ENCODE data around the gene DDX11. TPM values are rescaled to one million over a fixed set of nuclear protein-coding genes. Genes with fewer than 3 reads are reported as not detected.
"Not testable (repeated sequence)": the region's sequence is repeated elsewhere in the genome, so short reads cannot be mapped to it uniquely, and the experiment has no call there.

DDX11 gene
- total RNA-seq, 1 experiment from 2014 or later, result 58.6 TPM

DNA sequence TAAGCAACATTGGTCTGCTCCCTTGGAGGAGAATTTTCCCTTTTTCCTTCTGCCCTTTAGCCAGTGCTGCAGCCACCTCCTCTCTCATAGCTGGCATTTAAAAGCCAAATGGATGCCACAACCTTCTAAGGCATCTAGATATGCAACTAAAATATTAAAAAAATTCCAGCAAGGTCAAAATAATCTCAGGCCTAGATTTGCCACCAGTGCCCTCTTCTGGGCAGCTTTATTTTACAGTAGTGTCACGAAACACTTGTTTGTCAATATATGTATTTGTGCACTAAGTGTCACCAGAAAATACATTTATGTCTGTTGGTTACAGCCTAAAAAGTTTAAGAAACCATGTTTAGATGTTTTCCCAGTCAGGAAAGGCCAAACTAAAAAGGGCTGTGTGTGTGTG, 19.7 kb upstream of the DDX11 start:
- DNase-seq (ENCODE audit: low spot score); in situ Hi-C loops (cut with HindIII; ENCODE audit: low sequenced_read_pairs): not testable (repeated sequence)

DNA sequence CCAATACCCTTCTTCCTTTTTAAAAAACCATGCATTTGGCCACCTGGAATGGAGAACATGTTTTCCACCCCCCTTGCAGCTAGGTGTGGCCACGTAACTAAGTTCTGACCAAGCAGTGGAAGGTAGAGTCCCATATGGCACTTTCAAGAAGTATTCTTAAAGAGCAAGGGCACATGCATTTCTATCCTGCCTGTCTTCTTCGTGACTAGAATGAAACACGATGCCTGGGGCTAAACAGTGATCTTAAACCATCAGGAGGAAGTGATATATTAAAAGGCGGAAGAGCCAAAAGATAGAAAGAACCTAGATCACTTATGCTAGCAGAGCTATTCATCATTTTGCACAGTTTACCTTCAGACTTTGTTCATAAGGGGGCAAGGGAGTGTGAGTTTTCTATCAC, 16.0 kb upstream of the DDX11 start:
- no peak for DNase-seq (ENCODE audit: low spot score)
- in situ Hi-C loops (cut with HindIII; ENCODE audit: low sequenced_read_pairs), result no loop called here

DNA sequence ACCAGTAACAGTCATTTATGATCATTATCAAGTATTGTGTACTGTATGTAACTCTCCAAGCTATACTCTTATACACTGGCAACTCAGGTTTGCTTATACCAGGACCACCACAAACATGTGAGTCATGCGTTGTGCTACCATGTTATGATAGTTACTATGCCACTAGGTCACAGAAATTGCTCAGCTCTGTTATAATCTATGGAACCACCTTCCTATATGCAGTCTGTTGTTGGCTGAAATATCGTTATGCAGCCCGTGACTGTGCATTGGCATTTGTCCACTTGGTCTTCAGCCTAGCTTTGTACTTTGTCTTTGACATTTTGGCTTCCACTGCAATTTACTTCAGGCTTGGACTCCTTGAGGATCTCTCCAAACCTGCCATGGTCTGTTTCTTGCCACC, 7.5 kb upstream of the DDX11 start:
- in situ Hi-C loops (cut with HindIII; ENCODE audit: low sequenced_read_pairs); DNase-seq (ENCODE audit: low spot score): not testable (repeated sequence)

DNA sequence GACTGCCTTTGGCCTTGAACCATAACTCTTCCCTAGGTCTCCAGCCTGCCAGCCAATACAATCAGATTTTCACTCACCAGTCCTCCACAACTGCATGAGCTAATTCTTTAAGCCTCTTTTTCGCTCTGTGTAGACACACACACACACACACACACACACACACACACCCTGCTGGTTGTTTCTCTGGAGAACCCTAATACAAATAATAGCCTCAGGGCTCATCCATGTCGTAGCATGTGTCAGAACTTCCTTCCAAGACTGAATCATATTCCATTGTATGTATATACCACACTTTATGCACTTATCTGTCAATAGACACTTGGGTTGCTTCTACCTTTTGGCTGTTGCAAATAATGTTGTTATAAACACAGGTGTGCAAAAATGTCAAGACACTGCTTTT, 6.0 kb upstream of the DDX11 start:
- in situ Hi-C loops (cut with HindIII; ENCODE audit: low sequenced_read_pairs); DNase-seq (ENCODE audit: low spot score): not testable (repeated sequence)

DNA sequence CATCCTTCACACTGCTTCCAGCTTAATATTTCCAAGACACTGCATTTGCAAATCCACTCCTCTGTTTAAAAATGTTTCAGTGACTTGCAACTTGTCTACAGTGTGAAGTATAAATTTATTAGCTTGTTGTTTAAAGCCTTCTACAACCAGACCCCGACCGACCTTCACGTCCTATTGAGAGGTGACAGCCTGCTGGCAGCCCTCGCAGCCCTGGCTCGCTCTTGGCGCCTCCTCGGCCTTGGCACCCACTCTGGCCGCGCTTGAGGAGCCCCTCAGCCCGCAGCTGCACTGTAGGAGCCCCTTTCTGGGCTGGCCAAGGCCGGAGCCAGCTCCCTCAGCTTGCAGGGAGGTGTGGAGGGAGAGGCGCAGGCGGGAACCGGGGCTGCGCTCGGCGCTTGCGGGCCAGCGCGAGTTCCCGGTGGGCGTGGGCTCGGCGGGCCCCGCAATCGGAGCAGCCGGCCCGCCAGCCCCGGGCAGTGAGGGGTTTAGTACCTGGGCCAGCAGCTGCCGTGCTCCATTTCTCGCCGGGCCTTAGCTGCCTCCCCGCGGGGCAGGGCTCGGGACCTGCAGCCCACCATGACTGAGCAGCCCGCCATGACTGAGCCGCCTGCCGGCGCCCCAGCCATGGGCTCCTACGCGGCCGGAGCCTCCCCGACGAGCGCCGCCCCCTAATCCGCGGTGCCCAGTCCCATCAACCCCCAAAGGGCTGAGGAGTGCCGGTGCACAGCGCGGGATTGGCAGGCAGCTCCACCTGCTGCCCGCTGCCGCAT, 2.5 kb upstream of the DDX11 start:
- in situ Hi-C loops (cut with HindIII; ENCODE audit: low sequenced_read_pairs); DNase-seq (ENCODE audit: low spot score): not testable (repeated sequence)

DNA sequence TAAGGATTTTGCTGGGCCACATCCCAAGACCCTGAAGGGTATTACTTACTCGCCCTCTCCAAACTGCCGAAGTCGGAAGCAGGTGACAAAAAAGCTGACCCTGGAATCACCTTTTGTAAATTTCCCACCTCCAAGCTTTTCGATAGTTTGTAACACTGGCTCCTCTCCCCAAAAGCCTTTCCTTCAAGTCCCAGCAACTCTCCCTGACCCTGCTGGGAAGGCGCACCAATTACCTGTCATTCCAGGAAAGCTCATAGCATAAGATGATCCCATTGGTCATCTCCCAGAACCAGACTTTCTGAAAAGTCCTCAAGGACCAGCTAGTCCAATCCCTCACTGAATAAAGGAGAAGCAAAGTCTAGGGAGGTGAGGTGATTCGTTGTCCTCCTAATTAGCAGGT, 698 bp upstream of the DDX11 start:
- in situ Hi-C loops (cut with HindIII; ENCODE audit: low sequenced_read_pairs), result not testable (repeated sequence)
- DNase-seq (ENCODE audit: low spot score), result peak; percentile 18

DNA sequence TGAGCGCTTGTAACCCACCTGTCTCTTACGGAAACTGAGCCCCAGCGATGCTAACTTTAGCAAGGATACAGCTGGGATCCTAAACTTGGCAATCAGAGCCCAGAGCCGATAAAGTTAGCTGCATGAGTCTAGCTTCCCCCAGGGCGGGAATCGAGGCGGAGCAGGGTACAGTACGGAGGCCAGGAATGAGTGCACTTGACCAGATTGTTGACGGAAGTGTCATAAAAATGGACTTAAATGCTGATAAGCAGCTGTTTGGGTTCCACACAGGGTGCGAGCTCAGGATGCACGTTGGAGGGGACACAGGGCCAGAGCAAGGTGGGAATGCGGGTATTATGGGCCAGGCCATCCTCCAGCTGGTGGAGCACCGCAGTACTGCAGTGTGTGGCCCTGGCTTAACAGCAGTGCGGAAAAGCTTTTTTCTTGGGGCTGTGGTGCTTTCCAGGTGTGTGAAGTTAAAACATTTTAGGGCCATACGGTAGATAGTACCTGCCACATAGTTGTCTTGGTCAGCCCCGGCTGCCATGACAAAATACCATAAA, 744 bp downstream of the DDX11 start:
- DNase-seq (ENCODE audit: low spot score); in situ Hi-C loops (cut with HindIII; ENCODE audit: low sequenced_read_pairs): not testable (repeated sequence)

DNA sequence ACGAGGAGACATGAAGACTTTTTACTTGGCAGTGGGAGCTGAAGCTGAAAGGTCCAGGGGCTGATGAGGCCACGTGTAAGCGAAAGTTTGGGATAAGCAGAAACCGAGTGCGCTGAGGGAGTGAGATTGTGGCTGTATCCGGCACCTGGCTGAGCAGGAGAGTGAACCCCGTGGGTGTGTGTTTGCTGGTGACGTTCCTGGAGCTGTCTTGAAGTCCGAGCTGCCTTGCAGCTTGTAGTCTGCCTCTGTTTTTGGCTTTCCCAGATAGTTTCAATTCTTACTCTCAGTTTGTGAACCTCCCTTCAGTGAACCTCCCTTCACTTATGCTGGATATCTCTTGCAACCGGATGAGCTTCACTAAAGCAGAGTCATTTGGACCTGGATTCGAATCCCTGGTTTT, 2.5 kb downstream of the DDX11 start:
- in situ Hi-C loops (cut with HindIII; ENCODE audit: low sequenced_read_pairs); DNase-seq (ENCODE audit: low spot score): not testable (repeated sequence)

DNA sequence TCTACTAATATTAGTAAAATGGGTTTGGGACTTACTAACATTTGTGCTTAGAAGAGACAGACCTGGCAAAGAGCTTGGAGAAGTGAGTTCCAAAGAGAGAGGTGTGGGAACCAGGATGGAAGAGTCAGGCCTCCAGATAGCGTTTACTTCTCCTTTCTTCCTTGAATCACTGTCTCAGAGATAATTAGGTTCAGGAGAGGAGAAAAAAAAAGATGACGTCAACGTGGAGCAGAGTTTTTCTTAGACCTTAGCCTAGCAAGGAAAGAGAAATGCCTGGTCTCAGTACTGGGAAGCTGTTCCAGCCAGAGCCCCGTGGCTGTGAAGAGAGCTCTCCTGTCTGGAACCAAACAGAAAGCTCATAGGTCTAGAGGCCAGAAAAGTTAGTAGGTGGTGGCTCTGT, 3.4 kb downstream of the DDX11 start:
- DNase-seq (ENCODE audit: low spot score); in situ Hi-C loops (cut with HindIII; ENCODE audit: low sequenced_read_pairs): not testable (repeated sequence)

DNA sequence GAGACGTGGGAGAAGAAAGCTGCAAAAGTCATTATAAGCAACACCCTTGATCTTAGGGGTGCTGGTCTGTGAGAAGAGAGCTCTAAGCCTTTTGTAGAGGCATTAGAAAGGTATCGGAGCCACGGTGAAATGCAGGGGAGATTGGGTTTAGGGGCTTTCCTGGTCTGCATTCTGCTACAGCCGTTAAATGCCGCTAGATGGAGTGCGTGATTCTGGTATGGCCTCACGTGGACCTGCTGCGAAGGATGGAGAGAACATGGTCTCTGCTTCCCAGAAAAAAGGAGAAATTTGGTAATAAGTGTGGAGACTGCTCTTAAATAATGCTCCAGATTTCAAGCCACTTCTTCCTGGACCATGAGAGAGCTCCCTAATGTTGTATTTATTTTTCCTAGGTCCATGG, 4.3 kb downstream of the DDX11 start:
- DNase-seq (ENCODE audit: low spot score); in situ Hi-C loops (cut with HindIII; ENCODE audit: low sequenced_read_pairs): not testable (repeated sequence)

DNA sequence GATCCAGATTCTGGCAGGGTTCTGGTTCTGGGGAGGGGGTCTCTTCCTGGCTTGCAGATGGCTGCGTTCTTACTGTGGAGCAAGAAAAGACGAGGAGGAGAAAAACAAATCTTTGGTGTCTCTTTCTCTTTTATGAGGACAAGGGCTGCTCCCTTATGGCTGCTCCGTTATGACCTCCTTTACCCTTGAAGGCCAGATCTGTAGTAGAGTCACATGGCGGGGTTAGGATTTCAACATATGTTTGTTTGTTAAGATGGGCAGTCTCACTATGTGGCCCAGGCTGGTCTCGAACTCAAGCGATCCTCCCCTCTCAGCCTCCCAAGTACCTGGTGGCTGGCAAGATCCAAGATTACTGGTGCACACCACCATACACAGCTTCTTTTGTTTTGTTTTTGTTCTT, 5.8 kb downstream of the DDX11 start:
- DNase-seq (ENCODE audit: low spot score); in situ Hi-C loops (cut with HindIII; ENCODE audit: low sequenced_read_pairs): not testable (repeated sequence)

DNA sequence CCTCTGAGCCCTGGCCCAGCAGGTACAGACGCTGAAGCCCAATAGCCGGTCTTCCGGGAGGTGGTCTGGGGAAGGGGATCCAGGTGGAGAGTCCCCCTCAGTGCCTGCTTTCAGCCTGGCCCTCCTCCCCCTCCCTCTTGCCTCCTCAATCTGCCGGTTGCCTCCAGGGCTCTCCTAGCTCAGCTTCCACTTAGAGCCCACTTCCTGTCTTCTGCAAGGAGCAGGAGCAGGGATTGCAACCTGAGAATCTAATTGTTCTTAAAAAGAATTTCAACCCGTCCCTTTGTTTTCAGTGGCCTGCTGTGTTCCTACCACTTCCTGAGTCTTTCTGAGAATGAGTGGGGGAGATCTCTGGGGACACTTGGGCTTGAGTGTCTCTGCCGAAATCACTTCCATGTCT, 6.6 kb downstream of the DDX11 start:
- in situ Hi-C loops (cut with HindIII; ENCODE audit: low sequenced_read_pairs); DNase-seq (ENCODE audit: low spot score): not testable (repeated sequence)

DNA sequence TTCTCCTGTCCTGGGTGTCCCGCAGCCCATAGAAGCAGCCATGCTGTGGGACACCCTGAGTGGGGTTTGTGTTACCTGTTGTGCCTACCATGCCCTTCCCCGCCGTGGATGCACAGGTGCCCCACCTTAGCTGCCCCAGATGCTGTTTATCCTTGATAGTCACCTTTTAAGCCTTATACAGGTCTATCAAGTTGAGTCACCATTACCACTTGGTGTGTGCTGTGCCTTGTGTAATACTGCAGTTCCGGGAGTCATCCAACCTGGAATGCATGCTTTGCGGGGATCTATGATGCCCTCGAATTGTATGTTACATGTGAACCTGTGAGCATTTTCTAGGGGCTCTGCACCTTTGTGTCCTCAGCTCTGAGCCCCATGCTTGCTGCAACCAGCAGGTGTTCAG, 7.6 kb downstream of the DDX11 start:
- DNase-seq (ENCODE audit: low spot score); in situ Hi-C loops (cut with HindIII; ENCODE audit: low sequenced_read_pairs): not testable (repeated sequence)

DNA sequence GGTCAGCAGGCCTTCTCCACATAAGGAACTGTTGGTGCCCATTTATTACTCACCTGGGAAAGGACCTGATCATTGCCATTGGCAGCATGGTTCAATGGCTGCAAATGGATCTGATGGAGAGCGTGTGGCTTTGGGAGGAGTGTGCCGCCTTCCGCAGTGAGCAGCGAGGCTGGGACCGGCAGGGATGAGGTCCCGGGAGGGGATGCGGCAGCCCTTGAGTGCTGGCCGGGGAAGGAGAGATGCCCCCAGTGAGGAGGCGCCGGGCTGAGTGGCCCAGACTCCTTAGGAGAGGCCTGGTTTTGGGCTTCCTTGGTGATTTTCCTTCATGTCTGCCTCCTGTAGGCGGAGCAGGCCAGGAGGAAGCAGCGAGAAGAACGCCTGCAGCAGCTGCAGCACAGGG, 10.6 kb downstream of the DDX11 start:
- in situ Hi-C loops (cut with HindIII; ENCODE audit: low sequenced_read_pairs); DNase-seq (ENCODE audit: low spot score): not testable (repeated sequence)

DNA sequence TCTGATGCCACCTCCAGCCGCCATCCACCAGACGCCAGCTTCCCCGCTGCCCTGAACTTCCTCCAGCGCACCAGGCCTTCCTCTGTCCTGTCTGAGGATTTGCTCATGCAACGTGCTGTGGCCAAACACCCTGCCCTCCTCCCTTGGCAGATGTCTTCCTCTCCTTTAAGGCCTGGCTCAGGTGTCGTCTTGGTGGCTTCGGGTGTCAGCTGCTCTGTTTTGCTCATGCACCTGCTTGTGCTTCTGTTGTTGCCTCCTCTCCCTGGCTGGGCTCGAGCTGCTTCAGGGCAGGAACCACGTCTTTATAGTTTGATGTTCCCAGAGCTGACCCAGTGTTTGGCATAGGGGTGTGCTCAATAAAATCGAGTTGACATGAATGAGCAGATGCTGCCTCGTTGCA, 12.4 kb downstream of the DDX11 start:
- in situ Hi-C loops (cut with HindIII; ENCODE audit: low sequenced_read_pairs); DNase-seq (ENCODE audit: low spot score): not testable (repeated sequence)

DNA sequence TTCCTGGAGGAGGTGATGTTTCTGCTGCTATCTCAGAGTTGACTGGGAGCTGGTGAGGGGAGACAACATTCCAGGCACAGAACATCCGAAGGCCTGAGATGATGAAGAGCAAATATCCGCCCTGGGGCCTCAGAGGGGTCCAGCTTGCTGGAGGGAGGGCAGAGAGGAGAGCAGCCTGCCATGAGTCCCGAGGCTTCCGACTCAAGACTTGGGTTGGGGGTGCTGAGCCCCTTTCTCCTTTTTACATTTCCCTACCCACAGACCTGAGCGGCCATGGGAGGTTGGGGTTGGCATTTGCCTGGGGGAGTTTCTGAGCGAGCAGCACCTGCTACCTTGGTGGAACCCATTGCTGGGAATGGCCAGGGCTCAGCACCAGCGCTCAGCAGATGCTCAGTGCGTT, 13.8 kb downstream of the DDX11 start:
- in situ Hi-C loops (cut with HindIII; ENCODE audit: low sequenced_read_pairs), result not testable (repeated sequence)

DNA sequence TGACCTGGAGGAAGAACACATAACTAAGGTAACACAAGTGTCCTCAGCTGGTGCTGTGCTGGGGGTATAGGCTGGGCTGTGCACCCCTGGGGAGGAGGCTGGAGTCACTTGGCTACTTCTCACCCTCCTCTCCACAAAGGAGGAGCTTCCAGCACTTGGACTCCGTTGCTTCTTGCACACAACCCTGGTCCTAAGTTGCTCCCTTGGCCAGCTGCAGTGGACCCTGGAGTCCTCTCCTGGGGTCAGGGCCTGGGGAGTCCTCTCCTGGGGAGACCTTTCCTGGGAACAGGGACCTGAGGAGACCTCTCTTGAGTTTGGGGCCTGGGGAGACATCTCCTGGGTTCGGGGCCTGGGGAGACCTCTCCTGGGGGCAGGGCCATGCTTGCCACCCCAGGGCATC, 14.3 kb downstream of the DDX11 start:
- DNase-seq (ENCODE audit: low spot score); in situ Hi-C loops (cut with HindIII; ENCODE audit: low sequenced_read_pairs): not testable (repeated sequence)

More for the DNA sequence above, 13.8 kb downstream of the DDX11 start:
- DNase-seq (ENCODE audit: low spot score), result not testable (repeated sequence)

DNA sequence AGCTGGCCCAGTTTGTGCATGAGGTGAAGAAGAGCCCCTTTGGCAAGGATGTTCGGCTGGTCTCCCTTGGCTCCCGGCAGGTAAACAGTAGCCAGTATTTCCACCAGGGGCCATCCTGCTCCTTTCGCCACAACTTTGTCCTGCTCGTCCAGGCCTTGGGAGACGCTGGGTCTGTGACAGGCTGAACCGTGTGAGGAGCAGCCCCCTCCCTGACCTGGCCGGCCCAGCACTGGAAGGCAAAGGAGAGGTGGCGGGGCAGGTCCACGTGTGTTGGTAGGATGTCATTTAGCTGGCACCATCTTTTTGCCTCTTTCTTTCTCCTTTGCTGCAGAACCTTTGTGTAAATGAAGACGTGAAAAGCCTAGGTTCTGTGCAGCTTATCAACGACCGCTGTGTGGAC, 15.4 kb downstream of the DDX11 start:
- DNase-seq (ENCODE audit: low spot score), result no peak
- in situ Hi-C loops (cut with HindIII; ENCODE audit: low sequenced_read_pairs), result no loop called here

DNA sequence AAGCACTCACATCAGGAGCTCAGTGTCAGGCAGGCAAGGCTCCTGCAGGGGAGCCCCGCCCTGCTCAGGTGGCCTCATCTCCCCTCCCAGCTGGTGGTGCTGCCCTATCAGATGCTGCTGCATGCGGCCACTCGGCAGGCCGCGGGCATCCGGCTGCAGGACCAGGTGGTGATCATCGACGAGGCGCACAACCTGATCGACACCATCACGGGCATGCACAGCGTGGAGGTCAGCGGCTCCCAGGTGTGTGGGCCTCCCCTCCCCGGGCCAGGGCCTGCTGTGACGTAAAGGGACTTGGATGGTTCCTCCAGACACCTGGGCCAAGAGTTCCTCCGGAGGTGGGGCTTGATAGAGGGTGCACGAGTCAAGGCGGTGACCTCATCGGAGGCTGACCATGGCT, 18.0 kb downstream of the DDX11 start:
- DNase-seq (ENCODE audit: low spot score); in situ Hi-C loops (cut with HindIII; ENCODE audit: low sequenced_read_pairs): not testable (repeated sequence)

DNA sequence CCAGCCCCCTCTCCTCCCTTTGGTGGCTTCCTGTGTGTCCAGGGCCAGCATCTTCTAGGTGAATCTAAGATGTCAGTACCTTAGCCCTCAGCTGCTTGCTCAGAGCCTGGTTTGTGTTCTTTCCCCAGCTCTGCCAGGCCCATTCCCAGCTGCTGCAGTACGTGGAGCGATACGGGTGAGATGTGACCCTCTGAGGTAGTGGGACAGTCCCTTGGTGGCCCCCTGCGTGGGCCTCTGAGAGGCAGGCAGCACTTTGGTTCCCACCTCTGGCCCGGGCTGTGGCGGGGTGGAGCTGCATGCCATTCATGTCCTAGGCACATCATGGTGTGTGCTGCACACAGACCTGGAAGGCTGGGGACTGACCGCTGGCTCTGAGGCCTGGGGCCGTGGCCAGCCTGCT, 19.1 kb downstream of the DDX11 start:
- in situ Hi-C loops (cut with HindIII; ENCODE audit: low sequenced_read_pairs); DNase-seq (ENCODE audit: low spot score): not testable (repeated sequence)

Data from G401 (cell line).